ENCODE data around the gene GPRC5D.

DNA sequence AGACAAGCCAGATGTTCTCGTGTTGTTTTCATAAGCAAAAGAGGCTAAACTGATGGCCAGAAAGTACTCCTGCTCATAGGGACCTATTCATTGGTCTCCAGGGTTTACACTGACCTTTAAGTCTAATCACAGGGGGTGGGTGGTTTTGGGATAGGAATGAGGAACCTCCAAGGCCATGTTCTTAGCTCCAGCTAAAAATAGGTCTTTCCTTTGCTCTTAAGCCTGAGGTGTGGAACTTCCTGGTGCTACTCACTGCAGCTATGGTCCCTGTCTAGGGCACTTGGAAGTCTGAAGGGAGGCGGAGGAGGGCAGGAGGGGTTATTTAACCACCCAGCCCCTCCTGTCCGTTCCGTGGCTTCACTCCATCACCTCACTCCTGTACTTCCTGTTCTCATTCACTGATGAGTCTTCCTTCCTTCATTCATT lies 42.0 kb downstream of the GPRC5D start:
- TF ChIP-seq, protein P1, sequence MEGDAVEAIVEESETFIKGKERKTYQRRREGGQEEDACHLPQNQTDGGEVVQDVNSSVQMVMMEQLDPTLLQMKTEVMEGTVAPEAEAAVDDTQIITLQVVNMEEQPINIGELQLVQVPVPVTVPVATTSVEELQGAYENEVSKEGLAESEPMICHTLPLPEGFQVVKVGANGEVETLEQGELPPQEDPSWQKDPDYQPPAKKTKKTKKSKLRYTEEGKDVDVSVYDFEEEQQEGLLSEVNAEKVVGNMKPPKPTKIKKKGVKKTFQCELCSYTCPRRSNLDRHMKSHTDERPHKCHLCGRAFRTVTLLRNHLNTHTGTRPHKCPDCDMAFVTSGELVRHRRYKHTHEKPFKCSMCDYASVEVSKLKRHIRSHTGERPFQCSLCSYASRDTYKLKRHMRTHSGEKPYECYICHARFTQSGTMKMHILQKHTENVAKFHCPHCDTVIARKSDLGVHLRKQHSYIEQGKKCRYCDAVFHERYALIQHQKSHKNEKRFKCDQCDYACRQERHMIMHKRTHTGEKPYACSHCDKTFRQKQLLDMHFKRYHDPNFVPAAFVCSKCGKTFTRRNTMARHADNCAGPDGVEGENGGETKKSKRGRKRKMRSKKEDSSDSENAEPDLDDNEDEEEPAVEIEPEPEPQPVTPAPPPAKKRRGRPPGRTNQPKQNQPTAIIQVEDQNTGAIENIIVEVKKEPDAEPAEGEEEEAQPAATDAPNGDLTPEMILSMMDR (conservative IDR thresholded peaks at IDR 0.05; ENCODE audit: low read length): no peak
- TF ChIP-seq EZH2phosphoT487 (IDR thresholded peaks at IDR 0.05; ENCODE audit: borderline replicate concordance): no peak

Data from Loucy (cell line).